CD4-positive, alpha-beta memory T cell (primary cell): ENCODE measurements around the gene FBXO33. TPM values are rescaled to one million over a fixed set of nuclear protein-coding genes. Genes with fewer than 3 reads are reported as not detected.

Experiments used
- CTCF ChIA-PET: fragments of 350-600 bp; sonication (Branson Sonifier 250); formaldehyde crosslinking; loops from one replicate; lab custom pipeline; 2021; ENCODE audit warnings: inconsistent platforms; ENCODE audit not compliant: partially characterized antibody; lab: Charles Lee
- POLR2A ChIA-PET: fragments of 350-600 bp; sonication (Branson Sonifier 250); formaldehyde crosslinking; loops from one replicate; lab custom pipeline; 2021; ENCODE audit not compliant: partially characterized antibody; lab: Charles Lee
- DNase-seq, 5 donors: peaks; one replicate each; pipeline versions ENCODE4 v3.0.0 to v3.0.0-alpha.2; 2020 to 2022; ENCODE audit warnings: mixed read lengths in 1 of 5
- H3K27ac ChIP-seq: one replicate; pipeline ENCODE4 v1.7.0; 2013; ENCODE audit warnings: low read depth, low read length
- H3K27me3 ChIP-seq: 2 replicates; pipeline ENCODE4 v1.7.0; 2013; ENCODE audit warnings: mild to moderate bottlenecking, low read length, moderate library complexity; ENCODE audit not compliant: insufficient read depth
- H3K36me3 ChIP-seq: 2 replicates; pipeline ENCODE4 v1.7.0; 2013; ENCODE audit warnings: mild to moderate bottlenecking, low read length, moderate library complexity; ENCODE audit not compliant: insufficient read depth
- H3K4me1 ChIP-seq: 2 replicates; pipeline ENCODE4 v1.7.0; 2013; ENCODE audit warnings: mild to moderate bottlenecking, low read length, moderate library complexity; ENCODE audit not compliant: insufficient read depth
- H3K4me3 ChIP-seq, 2 donors: one replicate each; pipeline ENCODE4 v1.7.0; 2013; ENCODE audit warnings: low read length in 2 of 2, mild to moderate bottlenecking in 1 of 2
- H3K9me3 ChIP-seq, 2 donors: one replicate each; pipeline ENCODE4 v1.7.0; 2013; ENCODE audit warnings: low read length in 2 of 2, control low read depth in 1 of 2; ENCODE audit not compliant: control insufficient read depth in 1 of 2
- H3K27ac Mint-ChIP-seq, 7 donors: one replicate each; pipeline ENCODE4 v1.8.0; 2020 to 2021; ENCODE audit warnings: mixed read lengths in 7 of 7, mild to moderate bottlenecking in 6 of 7, inconsistent platforms in 3 of 7, moderate library complexity in 3 of 7
- H3K27me3 Mint-ChIP-seq, 2 donors: one replicate each; pipeline ENCODE4 v1.8.0; 2020 to 2021; ENCODE audit warnings: mixed read lengths in 2 of 2
- H3K36me3 Mint-ChIP-seq, 2 donors: one replicate each; pipeline ENCODE4 v1.8.0; 2020 to 2021; ENCODE audit warnings: mixed read lengths in 2 of 2, inconsistent platforms in 1 of 2, mild to moderate bottlenecking in 1 of 2
- H3K4me1 Mint-ChIP-seq, 4 donors: one replicate each; pipeline ENCODE4 v1.8.0; 2020 to 2021; ENCODE audit warnings: mixed read lengths in 4 of 4, mild to moderate bottlenecking in 1 of 4
- H3K4me3 Mint-ChIP-seq, 8 donors: one replicate each; pipeline ENCODE4 v1.8.0; 2020 to 2021; ENCODE audit warnings: mixed read lengths in 8 of 8, mild to moderate bottlenecking in 7 of 8, moderate library complexity in 6 of 8, inconsistent platforms in 3 of 8
- H3K9me3 Mint-ChIP-seq, 8 donors: one replicate each; pipeline ENCODE4 v1.8.0; 2020 to 2021; ENCODE audit warnings: mixed read lengths in 8 of 8, mild to moderate bottlenecking in 5 of 8, inconsistent platforms in 3 of 8, moderate library complexity in 1 of 8
- intact Hi-C: fragments of 100-400 bp; cut with micrococcal nuclease; formaldehyde crosslinking; loops from one replicate; pipeline ENCODE4 v1.15.1; 2023
- polyA plus RNA-seq, 2 donors: library from polyadenylated mRNA; unstranded; fragments of 300-500 nt; fragmentation: Illumina TruSeq; gene quantifications; one replicate each; pipeline ENCODE4 v1.2.3, GENCODE V29; 2021
- total RNA-seq, 2 experiments: library from RNA; stranded (reverse); gene quantifications; one replicate each; pipeline ENCODE4 v1.2.3, GENCODE V29; 2021

Gene FBXO33
- total and polyA plus RNA-seq, 4 experiments from 2014 or later = 15.0 to 21.5 (median 18.7) TPM

DNA sequence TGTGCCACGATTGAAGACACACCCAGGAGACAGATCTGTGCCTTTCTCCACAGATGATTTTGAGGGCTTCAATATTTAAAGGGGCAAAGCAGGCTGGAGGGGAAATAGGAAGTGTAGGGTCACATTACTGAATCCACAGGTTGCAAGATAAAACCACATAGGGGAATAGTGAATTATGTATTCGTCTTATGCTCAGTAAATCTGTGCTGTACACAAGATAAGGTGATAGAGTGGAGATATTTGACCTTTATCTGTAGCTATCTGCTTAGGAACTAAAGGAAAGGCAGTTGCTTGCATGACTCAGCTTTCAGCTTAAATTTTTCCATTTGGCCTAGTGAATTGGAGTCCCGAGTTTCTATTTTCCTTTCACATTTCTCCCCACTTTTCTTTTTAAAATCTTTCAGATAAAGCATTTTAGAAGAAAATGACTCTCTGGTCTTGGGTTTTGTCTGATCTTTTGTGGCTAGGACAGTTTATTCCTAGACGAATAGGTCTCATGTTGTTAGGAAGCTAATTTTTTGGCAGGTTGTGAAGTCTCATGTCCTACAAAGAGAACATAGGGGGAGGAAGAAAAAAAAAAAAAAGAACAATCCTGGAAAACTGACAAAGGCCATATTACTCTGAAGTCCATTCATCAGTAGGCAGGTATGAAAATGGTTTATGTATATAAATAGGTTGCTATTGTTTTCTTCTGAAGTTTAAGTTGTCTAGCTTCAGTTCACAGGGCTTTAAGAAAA lies 55.4 kb downstream of the FBXO33 start:
- H3K4me3 ChIP-seq = no peak overlapping the region
- no peak overlapping the region for H3K27ac ChIP-seq
- H3K27me3 ChIP-seq = no peaks in the 10 kb centered on the region
- CTCF ChIA-PET = no interaction called here
- POLR2A ChIA-PET = interaction anchor here (1.6 kb wide), 1 partner anchor 55 kb away, joined by 4 read pairs; the partner anchor contains the start of gene FBXO33
- H3K4me1 Mint-ChIP-seq = peaks cover 1 to 3% (median 2%) of the 10 kb centered on the region in 4 donors
- no peaks in the 10 kb centered on the region for H3K9me3 ChIP-seq
- H3K9me3 Mint-ChIP-seq = no peaks in the 10 kb centered on the region
- H3K4me3 Mint-ChIP-seq = no peak overlapping the region
- peaks cover 0 to 14% of the 10 kb centered on the region in 2 donors for H3K36me3 Mint-ChIP-seq
- no peaks in the 10 kb centered on the region for H3K36me3 ChIP-seq
- intact Hi-C loops = no loop called here
- no peak for DNase-seq
- H3K27me3 Mint-ChIP-seq = no peaks in the 10 kb centered on the region
- H3K27ac Mint-ChIP-seq = no peak overlapping the region
- H3K4me1 ChIP-seq = no peaks in the 10 kb centered on the region

GRCh38 chr14:39374851-39375250 lies 57.4 kb downstream of the FBXO33 start:
- intact Hi-C loops = no loop called here
- H3K4me3 Mint-ChIP-seq = no peak overlapping the region
- no peaks in the 10 kb centered on the region for H3K9me3 Mint-ChIP-seq
- ChIA-PET CTCF (no interaction called here), POLR2A (no interaction called here)
- H3K27ac ChIP-seq = no peak overlapping the region
- no peak overlapping the region for H3K4me3 ChIP-seq
- no peaks in the 10 kb centered on the region for H3K4me1 ChIP-seq
- no peaks in the 10 kb centered on the region for H3K27me3 Mint-ChIP-seq
- no peaks in the 10 kb centered on the region for H3K36me3 ChIP-seq
- H3K4me1 Mint-ChIP-seq = peaks cover 0 to 2% (median 0%) of the 10 kb centered on the region in 4 donors
- no peak overlapping the region for H3K27ac Mint-ChIP-seq
- H3K27me3 ChIP-seq = no peaks in the 10 kb centered on the region
- no peaks in the 10 kb centered on the region for H3K9me3 ChIP-seq
- H3K36me3 Mint-ChIP-seq = peaks cover 8 to 26% of the 10 kb centered on the region in 2 donors
- no peak for DNase-seq

- H3K27ac Mint-ChIP-seq = no peak overlapping the region
- no peaks in the 10 kb centered on the region for H3K27me3 Mint-ChIP-seq
- intact Hi-C loops = no loop called here
- H3K4me1 Mint-ChIP-seq = peaks cover 0 to 2% (median 1%) of the 10 kb centered on the region in 4 donors
- CTCF ChIA-PET = no interaction called here
- Histone ChIP-seq H3K27me3 (no peaks in the 10 kb centered on the region), H3K36me3 (no peaks in the 10 kb centered on the region), H3K4me3 (no peak overlapping the region), H3K9me3 (no peaks in the 10 kb centered on the region), H3K4me1 (no peaks in the 10 kb centered on the region), H3K27ac (no peak overlapping the region)
- H3K4me3 Mint-ChIP-seq = no peak overlapping the region
- peaks cover 13 to 26% of the 10 kb centered on the region in 2 donors for H3K36me3 Mint-ChIP-seq
- DNase-seq = no peak
- no peaks in the 10 kb centered on the region for H3K9me3 Mint-ChIP-seq
- POLR2A ChIA-PET = interaction anchor here (0.7 kb wide), 1 partner anchor 203 kb away, joined by 3 read pairs; the partner anchor contains the start of gene TRAPPC6B
Measured at GRCh38 chr14:39372656-39373055, 59.6 kb downstream of the FBXO33 start.

GRCh38 chr14:39370415-39370814 lies 61.8 kb downstream of the FBXO33 start:
- POLR2A ChIA-PET = no interaction called here
- CTCF ChIA-PET = no interaction called here
- H3K4me3 ChIP-seq = no peak overlapping the region
- no peaks in the 10 kb centered on the region for H3K27me3 Mint-ChIP-seq
- H3K4me1 Mint-ChIP-seq = peaks cover 0 to 6% (median 2%) of the 10 kb centered on the region in 4 donors
- peaks cover 24 to 31% of the 10 kb centered on the region in 2 donors for H3K36me3 Mint-ChIP-seq
- no peaks in the 10 kb centered on the region for H3K27me3 ChIP-seq
- H3K9me3 ChIP-seq = no peaks in the 10 kb centered on the region
- no peak for DNase-seq
- intact Hi-C loops = no loop called here
- H3K27ac Mint-ChIP-seq = peak overlapping the region in 1 of 7 donors; percentile 61
- H3K4me3 Mint-ChIP-seq = no peak overlapping the region
- no peaks in the 10 kb centered on the region for H3K36me3 ChIP-seq
- H3K9me3 Mint-ChIP-seq = peaks cover 0 to 7% (median 4%) of the 10 kb centered on the region in 8 donors
- no peaks in the 10 kb centered on the region for H3K4me1 ChIP-seq
- H3K27ac ChIP-seq = no peak overlapping the region

- Mint-ChIP-seq H3K4me3 (no peak overlapping the region), H3K9me3 (peaks cover 0 to 21% (median 16%) of the 10 kb centered on the region in 8 donors), H3K36me3 (peaks cover 36 to 43% of the 10 kb centered on the region in 2 donors), H3K4me1 (peaks cover 0 to 6% (median 2%) of the 10 kb centered on the region in 4 donors), H3K27ac (peak overlapping the region in 1 of 7 donors; percentile 41), H3K27me3 (no peaks in the 10 kb centered on the region)
- ChIA-PET CTCF (interaction anchor here (1.4 kb wide), 1 partner anchor 137 kb away, joined by 4 read pairs; no protein-coding TSS in a partner anchor), POLR2A (no interaction called here)
- intact Hi-C loops = no loop called here
- no peaks in the 10 kb centered on the region for H3K36me3 ChIP-seq
- no peak for DNase-seq
- H3K27me3 ChIP-seq = no peaks in the 10 kb centered on the region
- no peak overlapping the region for H3K4me3 ChIP-seq
- H3K4me1 ChIP-seq = no peaks in the 10 kb centered on the region
- H3K9me3 ChIP-seq = no peaks in the 10 kb centered on the region
- H3K27ac ChIP-seq = no peak overlapping the region
Measured at GRCh38 chr14:39369029-39369428, 63.2 kb downstream of the FBXO33 start.

DNA sequence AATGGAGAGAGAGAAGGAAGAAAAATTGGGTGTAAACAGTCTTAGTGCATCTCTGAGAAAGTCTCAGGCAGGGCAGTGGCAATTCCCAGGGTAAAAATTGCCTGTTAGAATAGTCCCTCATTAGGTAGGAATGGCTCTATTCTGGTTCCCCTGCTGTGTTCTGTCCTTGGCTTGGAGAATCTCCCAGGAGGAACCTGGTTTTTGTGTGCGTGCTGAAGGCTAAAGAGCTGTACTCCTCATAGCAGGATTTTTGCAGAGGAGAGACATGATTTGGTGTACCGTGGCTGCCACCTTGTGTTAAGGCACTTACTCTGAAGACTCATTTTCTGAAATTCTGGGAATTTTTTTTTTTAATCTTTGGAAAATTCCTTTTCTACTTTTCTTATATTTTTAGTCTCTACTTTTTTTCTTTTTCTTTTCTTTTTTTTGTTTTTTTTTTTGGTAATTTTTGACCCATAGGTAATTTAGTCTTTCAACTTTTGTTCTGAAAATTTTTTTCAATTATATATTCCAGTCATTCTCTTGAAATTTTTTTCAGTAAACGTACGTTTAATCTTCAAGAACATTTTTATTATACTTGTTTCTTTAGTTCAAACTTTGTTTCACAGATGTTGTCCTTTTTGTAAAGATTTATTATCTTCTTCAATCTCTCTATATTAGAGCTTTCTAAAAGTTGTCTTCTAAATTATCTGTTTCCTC lies 63.8 kb downstream of the FBXO33 start:
- Mint-ChIP-seq H3K9me3 (peaks cover 0 to 27% (median 22%) of the 10 kb centered on the region in 8 donors), H3K27me3 (no peaks in the 10 kb centered on the region), H3K27ac (no peak overlapping the region), H3K4me3 (no peak overlapping the region), H3K36me3 (peaks cover 42 to 49% of the 10 kb centered on the region in 2 donors), H3K4me1 (peaks cover 0 to 6% (median 1%) of the 10 kb centered on the region in 4 donors)
- H3K9me3 ChIP-seq = no peaks in the 10 kb centered on the region
- ChIA-PET CTCF (interaction anchor here (1.4 kb wide), 1 partner anchor 136 kb away, joined by 4 read pairs; no protein-coding TSS in a partner anchor), POLR2A (no interaction called here)
- H3K4me3 ChIP-seq = no peak overlapping the region
- no peak overlapping the region for H3K27ac ChIP-seq
- no peaks in the 10 kb centered on the region for H3K36me3 ChIP-seq
- H3K27me3 ChIP-seq = no peaks in the 10 kb centered on the region
- H3K4me1 ChIP-seq = no peaks in the 10 kb centered on the region
- intact Hi-C loops = no loop called here
- DNase-seq = peak in 4 of 5 donors; percentile 9 to 22 (median 12)

- H3K27me3 ChIP-seq = no peaks in the 10 kb centered on the region
- H3K9me3 ChIP-seq = no peaks in the 10 kb centered on the region
- no peaks in the 10 kb centered on the region for H3K4me1 ChIP-seq
- no peak overlapping the region for H3K27ac ChIP-seq
- H3K9me3 Mint-ChIP-seq = peaks cover 0 to 37% (median 30%) of the 10 kb centered on the region in 8 donors
- H3K4me1 Mint-ChIP-seq = peaks cover 0 to 12% (median 4%) of the 10 kb centered on the region in 4 donors
- CTCF ChIA-PET = no interaction called here
- POLR2A ChIA-PET = no interaction called here
- H3K4me3 ChIP-seq = no peak overlapping the region
- H3K4me3 Mint-ChIP-seq = no peak overlapping the region
- no peaks in the 10 kb centered on the region for H3K36me3 ChIP-seq
- H3K36me3 Mint-ChIP-seq = peaks cover 51 to 55% of the 10 kb centered on the region in 2 donors
- H3K27me3 Mint-ChIP-seq = no peaks in the 10 kb centered on the region
- no peak for DNase-seq
- intact Hi-C loops = no loop called here
- H3K27ac Mint-ChIP-seq = peak overlapping the region in 1 of 7 donors; percentile 4
Measured at GRCh38 chr14:39367387-39367751, 64.9 kb downstream of the FBXO33 start.
